ENCODE data around the gene HS1BP3.

Gene HS1BP3

GRCh38 chr2:20615068-20615465, 35.8 kb downstream of the HS1BP3 start:
- DNase-seq: no peak

GRCh38 chr2:20614201-20615067, 36.5 kb downstream of the HS1BP3 start:
- DNase-seq: peak; percentile 67

GRCh38 chr2:20612925-20613916, 37.7 kb downstream of the HS1BP3 start:
- DNase-seq: no peak

GRCh38 chr2:20611844-20612356, 39.0 kb downstream of the HS1BP3 start:
- DNase-seq: no peak

GRCh38 chr2:20611077-20611843, 39.6 kb downstream of the HS1BP3 start:
- DNase-seq: peak; percentile 85

GRCh38 chr2:20609995-20610357, 40.9 kb downstream of the HS1BP3 start:
- no peak for DNase-seq

- peak; percentile 42 for DNase-seq
These were observed 41.4 kb downstream of the HS1BP3 start for GRCh38 chr2:20609349-20609994.

- no peak for DNase-seq
These were observed 42.1 kb downstream of the HS1BP3 start for GRCh38 chr2:20608666-20609348.

GRCh38 chr2:20607446-20607845, 43.5 kb downstream of the HS1BP3 start:
- no peak for DNase-seq

- no peak for DNase-seq
These were observed 44.7 kb downstream of the HS1BP3 start for GRCh38 chr2:20606198-20606597.

GRCh38 chr2:20604951-20605381, 45.9 kb downstream of the HS1BP3 start:
- DNase-seq: peak; percentile 49

- DNase-seq: no peak
These were observed 46.4 kb downstream of the HS1BP3 start for GRCh38 chr2:20604401-20604911.

- no peak for DNase-seq
These were observed 47.1 kb downstream of the HS1BP3 start for GRCh38 chr2:20603791-20604190.

GRCh38 chr2:20602803-20603202, 48.1 kb downstream of the HS1BP3 start:
- no peak for DNase-seq

GRCh38 chr2:20600756-20601325, 50.1 kb downstream of the HS1BP3 start:
- DNase-seq: no peak

GRCh38 chr2:20599861-20600461, 50.9 kb downstream of the HS1BP3 start:
- peak; percentile 29 for DNase-seq

- peak; percentile 18 for DNase-seq
These were observed 51.8 kb downstream of the HS1BP3 start for GRCh38 chr2:20599001-20599600.

GRCh38 chr2:20597860-20598183, 53.1 kb downstream of the HS1BP3 start:
- DNase-seq: no peak

- DNase-seq: peak; percentile 53
These were observed 53.7 kb downstream of the HS1BP3 start for GRCh38 chr2:20596973-20597859.
